Measurements from ENCODE around the gene MED14.

MED14 gene

DNA sequence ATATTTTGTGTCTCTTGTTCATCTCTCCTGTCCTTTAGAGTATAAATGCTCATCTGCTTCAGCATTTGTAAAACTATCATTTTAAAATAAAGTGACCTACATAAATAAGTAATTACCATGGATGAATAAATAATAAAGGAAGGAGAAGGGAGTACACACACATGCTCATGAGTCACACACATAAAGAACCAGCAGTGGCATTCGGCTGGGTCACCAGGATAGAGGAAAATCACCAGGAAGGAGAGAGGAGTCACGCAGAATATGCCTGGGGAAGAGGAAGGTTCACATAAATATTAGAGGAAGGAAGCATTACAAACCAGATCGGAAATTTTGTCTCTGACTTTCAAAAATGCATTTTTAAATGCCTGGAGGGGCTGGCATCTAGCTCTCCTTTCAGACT, 38.5 kb upstream of the MED14 start:
- TF ChIP-seq, protein P1, sequence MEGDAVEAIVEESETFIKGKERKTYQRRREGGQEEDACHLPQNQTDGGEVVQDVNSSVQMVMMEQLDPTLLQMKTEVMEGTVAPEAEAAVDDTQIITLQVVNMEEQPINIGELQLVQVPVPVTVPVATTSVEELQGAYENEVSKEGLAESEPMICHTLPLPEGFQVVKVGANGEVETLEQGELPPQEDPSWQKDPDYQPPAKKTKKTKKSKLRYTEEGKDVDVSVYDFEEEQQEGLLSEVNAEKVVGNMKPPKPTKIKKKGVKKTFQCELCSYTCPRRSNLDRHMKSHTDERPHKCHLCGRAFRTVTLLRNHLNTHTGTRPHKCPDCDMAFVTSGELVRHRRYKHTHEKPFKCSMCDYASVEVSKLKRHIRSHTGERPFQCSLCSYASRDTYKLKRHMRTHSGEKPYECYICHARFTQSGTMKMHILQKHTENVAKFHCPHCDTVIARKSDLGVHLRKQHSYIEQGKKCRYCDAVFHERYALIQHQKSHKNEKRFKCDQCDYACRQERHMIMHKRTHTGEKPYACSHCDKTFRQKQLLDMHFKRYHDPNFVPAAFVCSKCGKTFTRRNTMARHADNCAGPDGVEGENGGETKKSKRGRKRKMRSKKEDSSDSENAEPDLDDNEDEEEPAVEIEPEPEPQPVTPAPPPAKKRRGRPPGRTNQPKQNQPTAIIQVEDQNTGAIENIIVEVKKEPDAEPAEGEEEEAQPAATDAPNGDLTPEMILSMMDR (IDR thresholded peaks at IDR 0.05; ENCODE audit: extremely low read depth, insufficient read depth, missing control alignments): no peak
- DNase-seq (ENCODE audit: low spot score): no peak
- in situ Hi-C loops (cut with MboI; ENCODE audit: low pct_unique_long_range_greater_than_20kb, low sequenced_read_pairs, unreplicated experiment): no loop called here

DNA sequence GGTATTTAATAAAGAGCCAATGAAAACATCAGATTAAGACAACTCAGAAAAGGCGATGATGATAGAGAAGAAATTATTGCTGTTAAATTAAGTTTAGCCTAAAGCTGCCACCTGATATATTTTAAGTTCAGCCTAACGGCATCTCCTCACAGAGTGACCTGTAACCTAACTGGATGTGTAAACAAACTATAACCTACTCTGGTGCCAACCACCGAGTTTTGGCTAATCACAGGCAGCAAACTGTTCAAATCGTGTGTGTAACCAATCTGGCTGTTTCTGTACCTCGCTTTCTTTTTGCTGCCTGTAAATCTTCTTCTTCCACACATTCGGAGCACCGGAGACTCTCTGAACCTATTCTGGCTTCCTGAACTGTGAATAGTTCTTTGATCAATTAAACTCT, 37.8 kb upstream of the MED14 start:
- TF ChIP-seq, protein P1 (IDR thresholded peaks at IDR 0.05; ENCODE audit: extremely low read depth, insufficient read depth, missing control alignments): no peak
- DNase-seq (ENCODE audit: low spot score): no peak
- in situ Hi-C loops (cut with MboI; ENCODE audit: low pct_unique_long_range_greater_than_20kb, low sequenced_read_pairs, unreplicated experiment): no loop called here

DNA sequence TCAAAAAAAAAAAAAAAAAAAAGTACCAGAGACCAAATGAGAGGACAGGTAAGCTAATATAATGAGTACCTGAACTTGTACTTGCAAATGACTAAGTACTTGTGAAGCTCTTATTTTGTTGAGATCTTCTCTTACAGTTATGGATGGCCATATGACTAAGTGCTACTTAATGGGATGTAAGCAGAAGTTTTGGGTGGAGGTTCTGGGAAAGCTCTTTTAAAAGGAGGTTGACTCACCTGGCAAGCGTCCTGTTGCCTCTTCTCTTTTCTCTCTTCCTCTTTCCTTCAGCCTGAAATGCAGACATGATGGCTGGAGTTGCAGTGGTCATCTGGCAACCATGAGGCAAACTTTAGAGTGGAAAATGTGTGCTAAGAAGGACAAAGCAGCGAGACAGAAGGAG, 36.9 kb upstream of the MED14 start:
- DNase-seq (ENCODE audit: low spot score): no peak
- in situ Hi-C loops (cut with MboI; ENCODE audit: low pct_unique_long_range_greater_than_20kb, low sequenced_read_pairs, unreplicated experiment): no loop called here
- TF ChIP-seq, protein P1 (IDR thresholded peaks at IDR 0.05; ENCODE audit: extremely low read depth, insufficient read depth, missing control alignments): no peak

DNA sequence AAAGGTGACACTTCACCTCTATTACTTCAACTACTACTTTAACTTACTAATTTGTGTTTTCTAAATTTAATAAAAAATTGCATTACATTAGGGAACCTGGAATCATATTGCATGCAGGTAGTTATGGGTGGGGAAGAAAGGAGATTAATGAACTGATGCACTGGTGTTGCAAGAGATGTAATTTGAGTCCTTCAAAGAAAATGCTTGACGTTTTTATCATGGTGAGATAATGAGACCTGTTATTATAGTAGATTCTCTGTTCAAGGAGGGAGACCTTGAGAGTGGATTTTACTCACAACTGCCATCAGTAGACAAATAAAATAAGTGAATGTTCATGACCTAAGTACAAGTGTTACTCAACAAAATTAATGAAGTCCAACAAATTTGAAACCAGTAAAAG, 26.4 kb upstream of the MED14 start:
- in situ Hi-C loops (cut with MboI; ENCODE audit: low pct_unique_long_range_greater_than_20kb, low sequenced_read_pairs, unreplicated experiment): no loop called here
- DNase-seq (ENCODE audit: low spot score): no peak
- TF ChIP-seq, protein P1 (IDR thresholded peaks at IDR 0.05; ENCODE audit: extremely low read depth, insufficient read depth, missing control alignments): no peak

DNA sequence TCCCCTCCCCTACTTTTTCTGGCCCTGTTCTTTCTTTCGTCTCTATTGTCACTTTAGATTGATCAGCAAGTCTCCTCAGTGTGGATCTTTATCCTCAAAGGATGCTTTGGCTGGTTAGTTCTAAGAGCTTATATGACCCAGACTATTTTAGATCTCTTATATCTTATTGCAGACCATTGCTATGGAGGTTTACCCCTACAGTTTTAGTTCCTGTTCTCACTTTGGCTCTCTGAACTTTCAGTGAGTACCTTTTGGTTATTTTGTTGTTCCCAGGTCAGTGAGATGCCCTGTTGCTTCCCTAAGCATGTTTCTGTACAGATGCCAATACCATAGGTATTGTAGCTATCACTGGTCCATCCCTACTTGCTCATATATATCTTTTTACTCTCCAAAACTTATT, 24.0 kb upstream of the MED14 start:
- TF ChIP-seq, protein P1 (IDR thresholded peaks at IDR 0.05; ENCODE audit: extremely low read depth, insufficient read depth, missing control alignments): no peak
- no peak for DNase-seq (ENCODE audit: low spot score)
- in situ Hi-C loops (cut with MboI; ENCODE audit: low pct_unique_long_range_greater_than_20kb, low sequenced_read_pairs, unreplicated experiment): no loop called here

DNA sequence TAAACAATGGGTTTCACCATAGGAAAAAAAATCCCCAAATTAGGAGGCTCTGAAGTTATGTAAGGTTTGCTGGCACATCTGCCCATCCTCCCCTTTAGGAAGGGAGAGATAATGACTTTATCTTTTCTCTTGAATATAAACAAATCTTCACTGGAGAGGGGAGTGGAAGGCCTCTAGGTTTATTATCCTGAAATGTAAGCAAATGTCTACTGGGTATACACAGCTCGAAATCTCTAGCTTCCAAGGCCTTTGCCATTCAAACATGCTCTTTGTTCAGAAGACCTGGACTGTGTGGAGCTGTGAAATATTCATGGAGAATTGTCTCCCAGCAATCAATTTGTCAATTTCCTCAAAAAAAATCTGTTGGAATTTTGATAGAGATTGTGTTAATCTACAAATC, 21.7 kb upstream of the MED14 start:
- no peak for DNase-seq (ENCODE audit: low spot score)

More for the DNA sequence above, 21.7 kb upstream of the MED14 start:
- in situ Hi-C loops (cut with MboI; ENCODE audit: low pct_unique_long_range_greater_than_20kb, low sequenced_read_pairs, unreplicated experiment): no loop called here
- TF ChIP-seq, protein P1 (IDR thresholded peaks at IDR 0.05; ENCODE audit: extremely low read depth, insufficient read depth, missing control alignments): no peak
